H7 (cell line): ENCODE results near the gene ACIN1. TPM values are rescaled to one million over a fixed set of nuclear protein-coding genes. Genes with fewer than 3 reads are reported as not detected.

Experiments used
- DNase-seq: peaks from one replicate; pipeline ENCODE4 v3.0.0; 2012
- H3K27me3 ChIP-seq: 2 replicates; pipeline ENCODE4 v1.6.0; 2011; ENCODE audit warnings: mild to moderate bottlenecking, low read length; ENCODE audit not compliant: control insufficient read depth, insufficient read depth
- H3K36me3 ChIP-seq: replicated peaks from 2 replicates; pipeline ENCODE4 v1.5.1; 2011; ENCODE audit warnings: low read length; ENCODE audit not compliant: control insufficient read depth, insufficient read depth
- H3K4me3 ChIP-seq: 2 replicates; pipeline ENCODE4 v1.5.1; 2011; ENCODE audit warnings: low read depth, mild to moderate bottlenecking, control low read depth, low read length, moderate library complexity; ENCODE audit not compliant: insufficient read depth
- total RNA-seq: library from RNA; depleted of rRNA; stranded (reverse); fragments of >200 nt; shearing (Covaris generic); gene quantifications from 2 replicates; pipeline ENCODE4 v1.2.3, GENCODE V29; 2014

The ACIN1 gene
- total RNA-seq, 1 experiment from 2014 or later, result 89.5 TPM

DNA sequence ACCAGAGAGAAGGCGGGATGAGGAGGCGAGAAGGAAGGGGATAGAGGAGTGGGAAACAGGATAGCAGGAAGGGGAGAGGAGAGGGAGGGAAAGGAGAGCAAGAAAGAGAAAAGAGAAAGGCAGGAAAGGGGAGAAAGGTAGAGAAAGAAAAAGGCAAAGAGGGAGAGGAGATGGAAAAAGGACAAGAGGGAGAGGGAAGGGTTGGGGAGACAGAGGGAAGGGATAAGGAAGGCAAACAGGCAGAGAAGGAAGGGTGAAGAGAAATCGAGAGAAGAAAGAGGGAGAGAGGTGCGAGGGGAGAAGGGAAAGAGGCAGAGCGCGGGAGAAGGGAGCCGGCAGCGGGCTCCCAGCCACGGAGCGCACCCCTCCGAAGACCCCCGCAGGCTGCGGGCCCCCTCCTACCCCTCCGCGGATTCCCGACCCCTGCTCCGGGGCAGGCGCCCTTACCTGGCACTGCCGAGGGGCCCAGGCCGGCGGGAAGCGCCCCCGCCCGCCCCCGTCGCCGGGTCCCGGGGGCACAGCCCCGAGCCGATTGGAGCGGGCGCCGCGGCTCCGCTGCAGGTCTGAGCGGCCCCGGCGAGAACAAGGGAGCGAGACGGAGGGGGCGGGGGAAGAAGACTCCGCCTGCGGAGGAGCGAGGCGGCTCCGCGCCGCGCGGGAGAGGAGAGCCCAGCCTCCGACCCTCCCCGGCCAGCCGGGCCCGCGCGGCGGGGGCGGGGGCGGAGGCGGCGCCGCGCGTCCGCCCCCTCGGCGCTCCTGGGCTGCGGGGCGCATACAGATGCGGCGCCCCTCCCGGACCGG, 37.8 kb downstream of the ACIN1 start, which contains the start of gene CDH24:
Gene CDH24, minus strand, starts transcription at position 565 of the 801 bp plus-strand sequence. CDS start 1,787 bp downstream, outside the sequence.
- H3K36me3 ChIP-seq, result peaks cover 20% of the 10 kb centered on the region
- peak within 1 kb of the TSS; percentile 74 for H3K4me3 ChIP-seq
- peak; percentile 96 for DNase-seq
- peaks cover 7% of the 10 kb centered on the region for H3K27me3 ChIP-seq

DNA sequence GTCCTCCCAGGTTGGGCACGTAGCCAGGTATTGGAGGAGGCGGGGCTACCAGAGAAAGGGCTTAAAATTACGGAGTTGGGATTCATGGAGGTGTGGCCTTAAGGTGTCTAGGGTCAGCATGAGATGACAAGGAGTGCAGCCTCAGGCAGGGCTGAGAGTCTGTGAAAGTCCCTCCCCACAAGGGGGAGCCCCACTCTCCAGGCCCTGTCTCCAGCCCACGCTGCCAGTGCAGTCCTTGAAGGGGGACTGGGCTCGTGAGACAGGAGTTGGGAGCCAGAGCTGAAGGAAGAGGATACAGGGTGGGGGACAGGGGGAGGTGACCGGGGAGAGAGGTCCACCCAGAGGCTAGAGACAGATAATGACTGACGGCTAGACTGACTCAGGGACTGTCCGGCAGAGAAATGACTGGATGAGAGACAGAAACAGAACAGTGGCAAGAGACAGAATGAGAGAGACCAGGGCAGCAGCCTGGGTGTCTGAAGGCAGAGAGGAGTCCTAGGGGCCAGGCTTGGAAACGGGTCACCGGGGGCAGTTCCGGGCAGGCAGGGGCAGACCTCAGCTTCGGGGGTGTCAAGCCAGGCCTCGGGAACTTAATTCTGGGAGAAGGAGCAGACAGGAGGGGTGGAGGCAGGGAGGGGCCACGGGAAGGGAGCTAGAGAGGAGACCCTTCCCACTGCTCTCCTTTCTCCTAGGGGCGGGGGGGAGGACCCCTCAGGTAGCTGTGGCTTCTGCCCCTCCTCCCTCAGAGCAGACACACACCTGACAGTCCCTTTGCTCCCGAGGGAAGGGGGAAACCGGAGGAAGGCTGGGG, 38.6 kb downstream of the ACIN1 start:
- DNase-seq, result peak; percentile 95
- H3K27me3 ChIP-seq, result peaks cover 7% of the 10 kb centered on the region

DNA sequence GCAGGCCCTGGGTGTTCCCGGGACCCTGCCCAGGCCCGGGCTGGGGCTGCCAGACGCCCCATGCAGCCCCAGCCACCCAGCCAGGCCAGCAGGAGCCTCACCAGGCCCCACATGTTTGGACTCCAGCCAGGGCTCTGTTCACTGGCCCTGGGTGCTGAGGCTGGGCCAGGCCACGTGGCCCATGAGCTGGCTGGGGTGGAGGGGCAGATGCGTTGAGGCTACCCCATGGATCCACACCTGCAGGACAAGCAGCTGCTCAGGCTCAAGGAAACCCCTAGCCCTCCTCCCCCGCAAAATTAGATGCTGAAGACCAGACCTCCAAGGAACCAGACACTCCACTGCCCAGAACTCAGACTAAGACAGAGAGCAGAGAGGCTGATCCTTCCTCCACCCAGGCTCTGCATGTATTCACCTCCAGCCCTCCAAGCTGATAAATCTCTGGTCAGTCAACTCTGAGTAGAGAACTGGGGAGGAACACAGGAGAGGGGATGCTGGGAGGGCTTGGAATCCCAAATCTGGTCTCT, 39.3 kb downstream of the ACIN1 start:
- no peak for DNase-seq
- Histone ChIP-seq H3K4me3 (no peak overlapping the region), H3K36me3 (peaks cover 12% of the 10 kb centered on the region), H3K27me3 (peaks cover 7% of the 10 kb centered on the region)

More for the DNA sequence above, 38.6 kb downstream of the ACIN1 start:
- H3K36me3 ChIP-seq, result peaks cover 16% of the 10 kb centered on the region
- H3K4me3 ChIP-seq, result peak overlapping the region; percentile 74

DNA sequence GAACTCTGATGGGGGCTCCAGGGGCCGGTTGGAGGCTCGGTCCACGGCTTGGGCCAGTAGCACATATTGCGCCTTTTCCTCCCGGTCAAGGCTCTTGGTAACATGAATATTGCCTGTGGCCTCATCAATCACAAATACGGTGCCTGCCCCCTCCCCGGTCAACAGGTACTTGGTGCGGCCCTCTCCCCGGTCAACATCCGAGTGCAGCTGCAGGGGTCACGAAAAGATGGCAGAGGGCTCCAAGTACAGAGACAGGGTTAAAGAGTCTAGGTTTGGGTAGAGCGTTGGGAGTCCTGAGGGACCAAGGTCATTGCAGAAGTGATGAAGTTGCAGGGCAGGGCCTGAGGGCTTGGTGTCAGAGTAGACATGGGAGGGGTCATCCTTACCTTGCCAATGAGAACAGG, 39.8 kb downstream of the ACIN1 start:
- Histone ChIP-seq H3K27me3 (peaks cover 7% of the 10 kb centered on the region), H3K4me3 (no peak overlapping the region), H3K36me3 (peaks cover 11% of the 10 kb centered on the region)
- DNase-seq, result no peak

DNA sequence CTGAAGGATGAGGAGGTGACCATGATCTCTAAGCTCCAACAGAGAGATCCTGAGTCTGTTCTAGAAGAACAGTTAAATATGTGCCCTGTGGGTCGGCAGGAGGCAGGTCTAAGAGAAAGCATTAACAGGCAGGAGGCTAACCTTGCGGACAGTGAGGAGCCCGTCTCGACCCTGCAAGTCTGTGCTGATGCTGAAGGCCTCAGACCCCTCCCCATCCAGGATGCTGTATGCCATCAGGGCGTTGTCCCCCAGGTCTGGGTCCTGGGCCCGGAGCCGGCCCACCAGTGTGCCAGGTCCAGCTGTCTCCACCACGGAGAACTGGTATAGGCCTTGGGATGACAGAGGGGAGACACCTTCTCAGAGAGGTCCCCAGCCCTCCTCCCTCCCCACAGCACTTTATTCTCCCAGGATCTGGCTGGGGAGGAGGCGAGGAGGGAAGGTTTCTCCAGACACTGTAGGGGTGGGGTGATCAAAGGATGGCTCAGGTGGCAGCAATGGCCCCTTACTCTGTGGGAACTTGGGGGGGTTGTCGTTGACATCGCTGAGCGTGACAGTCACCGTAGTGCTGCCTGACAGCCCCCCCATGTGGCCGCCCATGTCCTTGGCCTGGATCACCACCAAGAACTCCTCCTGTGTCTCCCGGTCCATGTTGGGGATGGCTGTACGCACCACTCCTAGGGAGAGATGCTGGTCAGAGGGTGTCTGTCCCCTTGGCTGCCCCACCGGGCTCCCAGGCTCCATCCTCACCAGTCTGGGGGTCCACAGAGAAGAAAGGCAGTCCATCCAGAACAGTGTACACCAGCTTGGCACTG, 40.7 kb downstream of the ACIN1 start:
- peaks cover 7% of the 10 kb centered on the region for H3K36me3 ChIP-seq
- DNase-seq, result peak; percentile 76
- no peak overlapping the region for H3K4me3 ChIP-seq
- peaks cover 7% of the 10 kb centered on the region for H3K27me3 ChIP-seq

DNA sequence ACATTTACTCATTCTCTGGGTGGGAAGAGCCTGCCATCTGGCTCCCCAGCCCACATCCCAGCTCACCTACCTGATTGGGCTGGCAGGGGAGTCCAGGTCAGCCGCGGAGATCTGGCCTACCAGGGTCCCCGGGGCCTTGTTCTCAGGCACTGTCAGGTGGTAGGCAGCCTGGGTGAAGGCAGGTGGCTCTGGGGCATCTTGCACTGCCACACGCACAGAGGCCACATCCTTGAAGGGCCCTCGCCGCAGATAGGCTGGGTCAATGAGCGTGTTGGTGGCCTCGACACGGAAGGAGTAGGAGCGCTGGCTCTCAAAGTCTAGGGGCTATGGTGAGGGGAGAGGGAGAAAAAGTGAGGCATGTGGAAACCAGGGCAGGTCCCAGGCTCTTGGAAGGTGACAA, 41.5 kb downstream of the ACIN1 start:
- peak; percentile 41 for DNase-seq
- no peak overlapping the region for H3K4me3 ChIP-seq
- peaks cover 3% of the 10 kb centered on the region; the same call in 1 of the 2 replicates for H3K36me3 ChIP-seq
- peaks cover 7% of the 10 kb centered on the region for H3K27me3 ChIP-seq

DNA sequence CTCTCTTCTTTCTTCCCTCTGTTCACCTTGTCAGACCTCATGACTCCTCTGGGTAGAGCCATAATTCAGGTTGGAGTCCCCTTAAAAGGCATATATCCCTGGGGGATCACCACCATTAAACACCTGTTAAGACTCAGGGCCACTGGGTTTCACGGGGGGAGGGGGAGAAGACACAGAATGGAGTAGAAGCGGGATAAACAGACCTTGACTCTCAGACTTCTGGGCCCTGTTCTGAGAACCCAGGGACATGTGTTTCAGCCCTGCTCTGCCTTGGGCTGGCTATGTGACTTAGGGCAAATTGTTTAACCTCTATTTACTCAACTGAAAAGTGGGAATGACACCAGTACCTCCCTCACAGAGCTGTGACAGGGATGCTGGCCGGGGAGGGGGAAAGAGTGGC, 42.3 kb downstream of the ACIN1 start:
- Histone ChIP-seq H3K4me3 (no peak overlapping the region), H3K36me3 (peaks cover 3% of the 10 kb centered on the region; the same call in 1 of the 2 replicates), H3K27me3 (peaks cover 7% of the 10 kb centered on the region)
- DNase-seq, result no peak

DNA sequence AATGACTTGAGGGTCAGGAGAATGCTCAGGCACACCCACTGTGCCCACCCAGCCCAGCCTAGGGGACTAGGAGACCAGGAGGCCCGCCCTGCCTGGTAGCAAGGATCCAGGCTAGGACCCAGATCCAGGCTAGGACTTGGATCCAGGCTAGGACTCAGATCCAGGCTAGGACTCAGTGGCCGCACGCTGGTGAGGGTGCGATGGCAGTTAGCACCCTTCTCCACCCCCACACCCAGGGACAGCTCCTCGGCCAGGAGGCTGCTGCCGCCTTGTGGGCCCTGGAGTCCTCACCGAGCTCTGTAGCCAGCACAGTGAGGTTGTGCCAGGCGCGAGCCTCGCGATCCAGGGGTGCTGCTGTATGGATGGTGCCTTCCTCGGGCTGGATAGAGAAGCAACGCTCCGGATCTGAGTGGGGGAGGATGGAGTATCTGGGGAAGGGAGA, 42.7 kb downstream of the ACIN1 start:
- DNase-seq, result peak; percentile 86
- Histone ChIP-seq H3K4me3 (no peak overlapping the region), H3K27me3 (peaks cover 7% of the 10 kb centered on the region), H3K36me3 (peaks cover 3% of the 10 kb centered on the region; the same call in 1 of the 2 replicates)

DNA sequence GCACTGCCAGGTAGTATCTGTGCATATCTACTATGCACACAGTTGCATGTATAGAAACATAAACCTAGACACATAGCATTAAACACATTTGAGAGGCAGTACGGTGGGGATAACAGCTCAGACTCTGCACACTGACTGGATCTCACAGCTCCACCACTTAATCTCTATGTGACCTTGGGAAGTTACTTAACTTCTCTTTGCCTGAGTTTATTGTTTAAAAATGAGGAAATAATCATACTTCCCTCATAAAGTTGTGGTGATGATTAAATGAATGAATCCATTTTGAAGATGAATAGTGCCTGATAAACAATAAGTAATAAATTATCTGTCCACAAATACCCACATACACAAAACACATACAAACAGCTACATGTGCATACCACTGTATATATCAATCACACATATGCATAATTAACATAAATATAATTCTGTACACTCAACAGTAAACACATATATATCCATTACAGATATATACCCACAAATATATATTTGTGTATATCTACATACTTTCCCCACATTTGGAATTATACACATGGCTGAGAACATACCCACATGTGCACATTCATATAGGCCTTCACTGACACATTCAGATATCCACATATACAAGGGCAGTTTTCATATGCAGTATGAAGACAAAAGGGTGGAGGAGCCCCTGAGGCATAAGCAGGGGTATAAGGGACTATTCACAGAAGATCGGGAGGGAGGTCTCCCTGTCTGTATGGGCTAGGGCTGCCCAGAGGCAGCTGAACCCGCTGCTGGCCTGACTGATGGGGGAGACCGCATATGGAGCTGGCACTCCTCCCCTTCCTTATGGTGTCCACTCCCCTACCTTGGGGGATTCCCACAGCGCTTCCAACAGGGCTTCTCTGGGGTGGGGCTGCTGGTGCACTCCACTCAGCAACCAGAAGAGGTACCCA, 43.5 kb downstream of the ACIN1 start:
- Histone ChIP-seq H3K27me3 (no peaks in the 10 kb centered on the region; the same call in 1 of the 2 replicates), H3K4me3 (no peak overlapping the region), H3K36me3 (peaks cover 3% of the 10 kb centered on the region; the same call in 1 of the 2 replicates)
- DNase-seq, result no peak

DNA sequence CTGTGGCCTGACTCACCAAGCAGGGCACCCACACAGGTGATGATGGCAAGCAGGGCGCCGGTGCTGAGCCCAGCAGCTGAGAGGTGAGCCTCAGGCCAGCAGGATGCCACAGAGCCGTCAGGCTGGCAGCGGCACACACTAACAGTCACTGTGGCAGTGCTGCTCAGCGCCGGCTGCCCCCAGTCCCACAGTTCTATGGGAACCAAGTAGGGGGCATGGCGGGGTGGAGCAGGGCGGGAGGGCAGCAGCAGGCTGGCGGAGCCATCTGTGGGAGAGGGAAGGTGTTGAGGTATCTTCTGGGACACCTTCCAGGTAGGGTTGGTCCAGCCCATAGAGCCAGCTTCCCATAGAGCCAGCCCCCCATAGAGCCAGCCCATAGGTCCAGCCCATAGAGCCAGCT, 45.9 kb downstream of the ACIN1 start:
- Histone ChIP-seq H3K4me3 (no peak overlapping the region), H3K27me3 (no peaks in the 10 kb centered on the region), H3K36me3 (peaks cover 3% of the 10 kb centered on the region; the same call in 1 of the 2 replicates)
- DNase-seq, result no peak

DNA sequence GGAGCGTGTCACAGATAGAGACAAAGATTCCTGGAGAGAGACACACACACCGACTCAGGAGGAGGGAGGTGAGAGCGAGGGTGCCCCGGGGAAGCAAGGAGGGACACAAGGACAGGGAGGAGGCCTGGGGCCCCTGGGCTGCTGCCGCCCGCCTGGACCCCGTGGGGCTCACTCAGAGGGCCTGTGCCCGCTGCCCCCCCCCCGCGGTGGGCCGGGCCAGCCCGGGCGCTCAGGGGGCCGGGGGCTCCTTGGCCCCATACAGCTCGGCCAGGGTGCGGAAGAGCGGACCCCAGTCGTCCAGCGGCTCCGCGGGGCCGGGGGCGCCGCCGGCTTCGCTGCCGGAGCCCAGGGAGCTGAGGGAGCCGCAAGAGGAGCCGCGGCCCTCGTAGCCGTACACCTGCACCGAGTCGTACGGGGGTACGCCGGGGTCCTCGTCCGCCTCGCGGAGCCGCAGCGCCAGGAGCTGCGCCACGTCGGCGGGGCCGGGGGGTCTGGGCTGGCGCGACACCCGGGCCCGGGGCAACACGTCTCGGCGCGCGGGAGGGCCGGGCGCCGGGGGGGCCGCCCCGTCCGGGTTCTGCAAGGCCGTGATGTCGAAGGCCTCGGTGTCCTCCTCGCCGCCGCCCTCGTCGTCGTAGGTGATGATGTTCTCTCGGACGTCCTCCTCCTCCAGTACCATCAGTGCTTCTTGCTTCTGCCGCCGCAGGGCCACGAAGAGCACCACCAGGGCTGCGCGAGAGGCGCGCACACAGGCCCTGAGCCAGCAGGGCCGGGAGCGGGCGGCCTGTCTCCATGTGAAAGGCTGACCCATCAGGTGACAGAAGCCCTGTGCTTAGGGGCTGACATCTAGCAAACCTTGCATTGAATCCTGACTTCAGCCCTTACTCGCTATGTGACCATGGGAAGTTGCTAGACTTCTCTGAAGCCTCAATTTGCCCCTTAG, 46.9 kb downstream of the ACIN1 start:
- H3K27me3 ChIP-seq, result no peaks in the 10 kb centered on the region
- H3K36me3 ChIP-seq, result 0 out of 2 replicates have a peak, but pooled peaks cover 1% of the 10 kb centered on the region
- DNase-seq, result no peak
- H3K4me3 ChIP-seq, result no peak overlapping the region

DNA sequence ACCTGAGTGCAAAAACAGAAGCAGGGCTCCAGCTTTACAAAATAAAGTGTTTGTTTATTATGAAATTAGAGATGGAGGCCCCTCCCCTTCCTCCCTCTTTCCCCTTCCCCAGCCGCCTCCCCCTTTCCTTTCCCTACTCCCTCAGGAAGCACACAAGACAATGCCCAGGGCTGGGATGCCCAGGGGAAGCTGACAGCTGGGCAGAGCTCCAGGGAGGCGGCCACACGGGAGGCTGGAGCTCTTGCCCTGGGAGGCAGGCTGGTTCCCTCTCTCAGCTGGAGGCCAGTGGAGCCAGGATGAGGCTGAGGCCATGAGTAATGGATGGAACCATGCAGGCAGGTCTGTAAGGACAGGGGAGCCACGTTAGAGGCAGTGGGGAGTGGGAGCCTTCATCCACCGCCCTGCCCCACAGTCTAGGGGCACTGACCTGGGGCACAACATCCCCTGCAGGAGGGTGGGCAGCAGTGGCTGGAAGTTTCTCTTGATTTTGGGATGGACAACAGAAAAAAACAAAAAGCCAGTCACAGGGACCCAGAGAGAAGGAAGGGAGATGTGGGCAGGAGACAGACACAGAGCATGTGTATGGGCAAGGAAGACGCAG, 47.8 kb downstream of the ACIN1 start:
- H3K36me3 ChIP-seq, result 0 out of 2 replicates have a peak, but pooled peaks cover 1% of the 10 kb centered on the region
- no peak for DNase-seq
- H3K27me3 ChIP-seq, result no peaks in the 10 kb centered on the region
- no peak overlapping the region for H3K4me3 ChIP-seq
